ENCODE results near the gene SLC23A1. TPM values are rescaled to one million over a fixed set of nuclear protein-coding genes. Genes with fewer than 3 reads are reported as not detected.

The SLC23A1 gene
- total RNA-seq, 1 experiment from 2014 or later = not detected

DNA sequence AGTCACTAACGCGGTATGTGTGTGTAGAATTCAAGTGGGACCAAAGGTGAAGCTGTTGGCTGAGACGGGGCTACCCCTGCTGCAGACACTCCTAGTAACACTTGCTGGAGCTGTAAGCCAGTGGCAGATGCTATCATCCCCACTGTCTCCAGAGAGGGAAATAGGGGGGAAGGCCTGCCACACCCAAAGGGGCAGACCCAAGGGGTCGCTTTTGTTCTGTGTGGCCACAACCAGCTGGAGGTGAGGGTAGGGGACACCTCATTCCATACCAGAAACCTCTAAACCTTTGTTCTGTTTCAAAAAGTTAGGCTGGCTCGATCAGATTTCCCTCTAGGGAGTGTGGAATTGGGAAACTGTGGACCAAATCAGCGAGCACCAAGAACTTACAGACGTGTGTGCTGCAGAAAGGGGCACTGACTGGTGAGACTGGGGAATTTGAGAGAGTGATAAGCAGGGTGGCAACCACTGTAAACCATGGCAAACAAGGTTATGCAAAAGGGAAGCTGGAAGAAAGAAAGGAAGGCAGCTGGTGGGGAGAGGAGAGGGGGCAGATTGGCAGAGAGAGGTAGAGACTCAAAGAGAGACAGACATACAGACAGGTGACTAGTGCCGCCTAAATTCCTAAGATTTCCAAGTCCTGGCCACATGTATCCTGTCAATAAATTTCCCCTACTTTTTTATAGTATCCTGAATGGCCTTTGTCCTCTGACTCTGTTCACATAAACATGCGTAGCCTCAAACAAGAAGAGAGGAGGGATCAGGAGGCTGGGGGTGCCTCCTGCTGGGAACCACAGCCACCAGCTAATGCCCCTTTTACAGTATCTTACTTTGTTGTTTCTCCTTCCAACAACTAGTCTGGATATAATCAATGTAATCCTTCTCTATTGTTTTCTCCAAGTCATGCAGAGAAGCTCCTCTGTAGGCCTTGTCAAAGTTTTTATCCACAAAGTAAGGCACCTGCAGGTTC, 36.4 kb upstream of the SLC23A1 start:
- intact Hi-C loops (cut with micrococcal nuclease; ENCODE audit: unreplicated experiment) = loop anchor here (5.0 kb wide), 1 partner anchor 213 kb away; no protein-coding TSS in a partner anchor
- Histone ChIP-seq H3K27ac (ENCODE audit: low read depth, low read length, poor library complexity, severe bottlenecking) (no peak overlapping the region), H3K36me3 (ENCODE audit: insufficient read depth, low read length, poor library complexity, severe bottlenecking) (no peaks in the 10 kb centered on the region), H3K27me3 (replicated peaks; ENCODE audit: insufficient read depth, low read depth, low read length, poor library complexity) (no peaks in the 10 kb centered on the region), H3K9me3 (ENCODE audit: low read depth, low read length, poor library complexity, severe bottlenecking) (no peaks in the 10 kb centered on the region), H3K4me1 (ENCODE audit: insufficient read depth, low read length, poor library complexity, severe bottlenecking) (no peaks in the 10 kb centered on the region), H3K4me3 (ENCODE audit: low read depth, low read length, poor library complexity, severe bottlenecking) (no peak overlapping the region)
- TF ChIP-seq EZH2 (IDR thresholded peaks at IDR 0.05; ENCODE audit: borderline replicate concordance, low read depth, low read length, poor library complexity, severe bottlenecking) = no peak
- TF ChIP-seq, protein P1, sequence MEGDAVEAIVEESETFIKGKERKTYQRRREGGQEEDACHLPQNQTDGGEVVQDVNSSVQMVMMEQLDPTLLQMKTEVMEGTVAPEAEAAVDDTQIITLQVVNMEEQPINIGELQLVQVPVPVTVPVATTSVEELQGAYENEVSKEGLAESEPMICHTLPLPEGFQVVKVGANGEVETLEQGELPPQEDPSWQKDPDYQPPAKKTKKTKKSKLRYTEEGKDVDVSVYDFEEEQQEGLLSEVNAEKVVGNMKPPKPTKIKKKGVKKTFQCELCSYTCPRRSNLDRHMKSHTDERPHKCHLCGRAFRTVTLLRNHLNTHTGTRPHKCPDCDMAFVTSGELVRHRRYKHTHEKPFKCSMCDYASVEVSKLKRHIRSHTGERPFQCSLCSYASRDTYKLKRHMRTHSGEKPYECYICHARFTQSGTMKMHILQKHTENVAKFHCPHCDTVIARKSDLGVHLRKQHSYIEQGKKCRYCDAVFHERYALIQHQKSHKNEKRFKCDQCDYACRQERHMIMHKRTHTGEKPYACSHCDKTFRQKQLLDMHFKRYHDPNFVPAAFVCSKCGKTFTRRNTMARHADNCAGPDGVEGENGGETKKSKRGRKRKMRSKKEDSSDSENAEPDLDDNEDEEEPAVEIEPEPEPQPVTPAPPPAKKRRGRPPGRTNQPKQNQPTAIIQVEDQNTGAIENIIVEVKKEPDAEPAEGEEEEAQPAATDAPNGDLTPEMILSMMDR (conservative IDR thresholded peaks at IDR 0.05; ENCODE audit: low read depth, low read length) = no peak
- ChIA-PET CTCF (interaction anchor here (0.8 kb wide), 1 partner anchor 95 kb away, joined by 3 read pairs; no protein-coding TSS in a partner anchor), POLR2A (ENCODE audit: low non-redundant PET) (no interaction called here)
- BruUV-seq (replicated peaks) = no TSS peak
- DNase-seq (ENCODE audit: low spot score) = no peak

DNA sequence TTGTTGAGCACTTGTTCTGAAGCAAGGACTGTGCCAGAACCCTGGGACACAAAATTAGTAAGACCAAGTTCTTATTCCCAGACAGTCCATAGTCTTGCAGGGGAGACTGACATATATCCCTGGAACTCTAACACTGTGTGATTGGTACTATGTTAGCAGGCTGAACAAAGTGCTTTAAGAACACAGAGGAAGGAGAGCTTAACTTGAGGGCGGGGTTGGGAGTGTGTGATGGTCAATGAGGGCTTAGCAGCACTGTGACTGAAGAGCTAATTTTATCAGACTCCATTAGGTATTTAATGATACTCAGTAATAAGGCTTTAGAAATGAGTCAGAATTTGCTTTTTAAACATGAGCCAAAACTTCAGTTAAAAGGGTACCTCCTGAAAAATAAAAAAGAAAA, 35.7 kb upstream of the SLC23A1 start:
- ChIA-PET POLR2A (ENCODE audit: low non-redundant PET) (no interaction called here), CTCF (no interaction called here)
- Histone ChIP-seq H3K36me3 (ENCODE audit: insufficient read depth, low read length, poor library complexity, severe bottlenecking) (no peaks in the 10 kb centered on the region), H3K27ac (ENCODE audit: low read depth, low read length, poor library complexity, severe bottlenecking) (no peak overlapping the region), H3K4me3 (ENCODE audit: low read depth, low read length, poor library complexity, severe bottlenecking) (no peak overlapping the region), H3K27me3 (replicated peaks; ENCODE audit: insufficient read depth, low read depth, low read length, poor library complexity) (no peaks in the 10 kb centered on the region), H3K9me3 (ENCODE audit: low read depth, low read length, poor library complexity, severe bottlenecking) (no peaks in the 10 kb centered on the region), H3K4me1 (ENCODE audit: insufficient read depth, low read length, poor library complexity, severe bottlenecking) (no peaks in the 10 kb centered on the region)
- intact Hi-C loops (cut with micrococcal nuclease; ENCODE audit: unreplicated experiment) = no loop called here
- DNase-seq (ENCODE audit: low spot score) = no peak
- BruUV-seq (replicated peaks) = no TSS peak
- TF ChIP-seq, protein P1 (conservative IDR thresholded peaks at IDR 0.05; ENCODE audit: low read depth, low read length) = no peak
- TF ChIP-seq EZH2 (IDR thresholded peaks at IDR 0.05; ENCODE audit: borderline replicate concordance, low read depth, low read length, poor library complexity, severe bottlenecking) = no peak

- Histone ChIP-seq H3K27ac (ENCODE audit: low read depth, low read length, poor library complexity, severe bottlenecking) (no peak overlapping the region), H3K36me3 (ENCODE audit: insufficient read depth, low read length, poor library complexity, severe bottlenecking) (no peaks in the 10 kb centered on the region), H3K9me3 (ENCODE audit: low read depth, low read length, poor library complexity, severe bottlenecking) (no peaks in the 10 kb centered on the region), H3K4me3 (ENCODE audit: low read depth, low read length, poor library complexity, severe bottlenecking) (no peak overlapping the region), H3K27me3 (replicated peaks; ENCODE audit: insufficient read depth, low read depth, low read length, poor library complexity) (no peaks in the 10 kb centered on the region), H3K4me1 (ENCODE audit: insufficient read depth, low read length, poor library complexity, severe bottlenecking) (no peaks in the 10 kb centered on the region)
- TF ChIP-seq, protein P1 (conservative IDR thresholded peaks at IDR 0.05; ENCODE audit: low read depth, low read length) = no peak
- no peak for TF ChIP-seq EZH2 (IDR thresholded peaks at IDR 0.05; ENCODE audit: borderline replicate concordance, low read depth, low read length, poor library complexity, severe bottlenecking)
- ChIA-PET POLR2A (ENCODE audit: low non-redundant PET) (no interaction called here), CTCF (no interaction called here)
- no TSS peak for BruUV-seq (replicated peaks)
- DNase-seq (ENCODE audit: low spot score) = no peak
- intact Hi-C loops (cut with micrococcal nuclease; ENCODE audit: unreplicated experiment) = no loop called here
These were observed 34.1 kb upstream of the SLC23A1 start for GRCh38 chr5:139417214-139417613.

Data from A673 (cell line).